IMR-90 (cell line): Measurements from ENCODE around the gene SLC2A2. TPM values are rescaled to one million over a fixed set of nuclear protein-coding genes. Genes with fewer than 3 reads are reported as not detected.
A peak's percentile ranks its signal among the peaks of the same experiment; 100 is the strongest.

Source experiments
- ATAC-seq: fragments of 200-7000 bp; cut with Tn5 transposase; 2 replicates; pipeline ENCODE4 v1.9.1; 2020; ENCODE audit warnings: low read depth, mild to moderate bottlenecking, moderate library complexity
- BruUV-seq: library from RNA; stranded (reverse); fragments of 400-500 nt; replicated peaks from 2 replicates; lab custom pipeline; 2021; lab: Mats Ljungman, UMichigan
- CTCF ChIA-PET: fragments of 300-600 bp; formaldehyde crosslinking; extraction: SDS; loops from one replicate; lab custom pipeline; 2021; ENCODE audit warnings: antibody characterized with exemption; lab: Yijun Ruan, JAX
- POLR2A ChIA-PET: fragments of 300-600 bp; sonication (Branson Sonifier 250); formaldehyde crosslinking; loops from one replicate; lab custom pipeline; 2022; ENCODE audit warnings: antibody characterized with exemption; ENCODE audit not compliant: unreplicated experiment; lab: Charles Lee
- DNase-seq: peaks from one replicate; pipeline ENCODE4 v3.0.0; 2013
- H2AFZ ChIP-seq: replicated peaks from 2 replicates; pipeline ENCODE3; 2013; ENCODE audit warnings: low read length, mild to moderate bottlenecking; ENCODE audit not compliant: poor library complexity
- H2AK5ac ChIP-seq: 2 replicates; pipeline ENCODE4 v1.6.1; 2013; ENCODE audit warnings: low read depth, low read length, inconsistent platforms
- H2AK9ac ChIP-seq: replicated peaks from 2 replicates; pipeline ENCODE3; 2013; ENCODE audit warnings: mild to moderate bottlenecking, low read depth, low read length, moderate library complexity; ENCODE audit not compliant: poor library complexity
- H2BK120ac ChIP-seq: 2 replicates; pipeline ENCODE4 v1.6.1; 2013; ENCODE audit warnings: low read depth, low read length, inconsistent platforms
- H2BK15ac ChIP-seq: 3 replicates; pipeline ENCODE4 v1.6.1; 2013; ENCODE audit warnings: low read depth, low read length, inconsistent platforms
- H2BK20ac ChIP-seq: 2 replicates; pipeline ENCODE4 v1.6.1; 2013; ENCODE audit warnings: low read depth, mild to moderate bottlenecking, inconsistent platforms, low read length, moderate library complexity
- H2BK5ac ChIP-seq: 2 replicates; pipeline ENCODE4 v1.6.1; 2013; ENCODE audit warnings: mild to moderate bottlenecking, low read depth, low read length, inconsistent platforms; ENCODE audit not compliant: poor library complexity, severe bottlenecking
- H3K14ac ChIP-seq: replicated peaks from 2 replicates; pipeline ENCODE4 v1.6.1; 2013; ENCODE audit warnings: low read depth, low read length, inconsistent platforms
- H3K18ac ChIP-seq: 2 replicates; pipeline ENCODE4 v1.6.1; 2013; ENCODE audit warnings: low read depth, low read length, control low read depth
- H3K23ac ChIP-seq: 2 replicates; pipeline ENCODE4 v1.6.1; 2013; ENCODE audit warnings: low read depth, low read length, inconsistent platforms
- H3K27ac ChIP-seq: 2 replicates; pipeline ENCODE4 v1.5.1; 2013; ENCODE audit warnings: mild to moderate bottlenecking, control low read depth, low read length; ENCODE audit not compliant: insufficient read depth
- H3K27me3 ChIP-seq: 2 replicates; pipeline ENCODE4 v1.6.1; 2013; ENCODE audit warnings: low read length; ENCODE audit not compliant: control insufficient read depth, insufficient read depth
- H3K36me3 ChIP-seq: 2 replicates; pipeline ENCODE4 v1.6.1; 2013; ENCODE audit warnings: low read length, mixed read lengths; ENCODE audit not compliant: control insufficient read depth, insufficient read depth
- H3K4ac ChIP-seq: 2 replicates; pipeline ENCODE4 v1.6.1; 2013; ENCODE audit warnings: low read depth, low read length, inconsistent platforms
- H3K4me1 ChIP-seq: 2 replicates; pipeline ENCODE4 v1.6.1; 2013; ENCODE audit warnings: low read length, mixed read lengths; ENCODE audit not compliant: control insufficient read depth, insufficient read depth
- H3K4me2 ChIP-seq: 2 replicates; pipeline ENCODE4 v1.6.1; 2013; ENCODE audit warnings: low read depth, mild to moderate bottlenecking, control low read depth, low read length, moderate library complexity
- H3K4me3 ChIP-seq: 2 replicates; pipeline ENCODE4 v1.5.1; 2013; ENCODE audit warnings: low read depth, mild to moderate bottlenecking, control low read depth, low read length, moderate library complexity; ENCODE audit not compliant: insufficient read depth
- H3K56ac ChIP-seq: 2 replicates; pipeline ENCODE4 v1.6.1; 2013; ENCODE audit warnings: low read length, inconsistent platforms; ENCODE audit not compliant: insufficient read depth; ENCODE audit errors: extremely low read depth
- H3K79me1 ChIP-seq, 2 experiments: 2 replicates each; pipeline ENCODE4 v1.6.1; 2013; ENCODE audit warnings: low read length in 2 of 2, inconsistent platforms in 1 of 2, low read depth in 1 of 2
- H3K9ac ChIP-seq: 2 replicates; pipeline ENCODE4 v1.6.1; 2013; ENCODE audit warnings: low read depth, low read length, control low read depth
- H3K9me1 ChIP-seq: 2 replicates; pipeline ENCODE4 v1.6.1; 2013; ENCODE audit warnings: low read length, inconsistent platforms; ENCODE audit not compliant: insufficient read depth
- H3K9me3 ChIP-seq: 2 replicates; pipeline ENCODE4 v1.6.1; 2013; ENCODE audit warnings: low read length; ENCODE audit not compliant: control insufficient read depth, insufficient read depth
- H4K20me1 ChIP-seq: 2 replicates; pipeline ENCODE4 v1.6.1; 2013; ENCODE audit warnings: low read length, inconsistent platforms; ENCODE audit not compliant: insufficient read depth
- H4K5ac ChIP-seq: 2 replicates; pipeline ENCODE4 v1.6.1; 2013; ENCODE audit warnings: mild to moderate bottlenecking, low read depth, low read length, control low read depth
- H4K8ac ChIP-seq, 2 experiments: 2 replicates each; pipeline ENCODE4 v1.6.1; 2013; ENCODE audit warnings: low read depth in 2 of 2, low read length in 2 of 2, control low read depth in 1 of 2, inconsistent platforms in 1 of 2
- H4K91ac ChIP-seq: 2 replicates; pipeline ENCODE4 v1.6.1; 2013; ENCODE audit warnings: low read depth, low read length, inconsistent platforms; ENCODE audit not compliant: insufficient read depth
- CTCF ChIP-seq: conservative IDR thresholded peaks from 2 replicates; pipeline ENCODE4 v1.5.1; 2012; ENCODE audit warnings: mild to moderate bottlenecking, low read depth, low read length, improper control_type of control experiment
- MAFK ChIP-seq: IDR thresholded peaks from 2 replicates; pipeline ENCODE4 v1.6.1; 2012; ENCODE audit warnings: low read depth, low read length, improper control_type of control experiment
- MXI1 ChIP-seq: IDR thresholded peaks from 2 replicates; pipeline ENCODE4 v1.6.1; 2012; ENCODE audit warnings: low read depth, mild to moderate bottlenecking, low read length, moderate library complexity, borderline replicate concordance
- NFE2L2 ChIP-seq: fragments of 150-350 bp; IDR thresholded peaks from 2 replicates; pipeline ENCODE4 v1.6.1; 2016; ENCODE audit warnings: low read depth, mild to moderate bottlenecking, low read length
- POLR2A ChIP-seq: IDR thresholded peaks from 2 replicates; pipeline ENCODE4 v1.6.1; 2012; ENCODE audit warnings: mild to moderate bottlenecking, low read depth, low read length
- RCOR1 ChIP-seq: IDR thresholded peaks from 2 replicates; pipeline ENCODE4 v1.6.1; 2012; ENCODE audit warnings: mild to moderate bottlenecking, low read length, improper control_type of control experiment; ENCODE audit not compliant: insufficient replicate concordance
- RFX5 ChIP-seq: IDR thresholded peaks from 2 replicates; pipeline ENCODE4 v1.8.0; 2012; ENCODE audit warnings: low read depth, mild to moderate bottlenecking, low read length, moderate library complexity
- dilution Hi-C: fragments of 300-500 bp; cut with HindIII; formaldehyde crosslinking; loops from one replicate; pipeline ENCODE4 v1.14.3; 2018; ENCODE audit warnings: low sequenced_read_pairs; ENCODE audit not compliant: unreplicated experiment
- in situ Hi-C: fragments of 300-500 bp; cut with MboI; formaldehyde crosslinking; loops from 3 replicates; pipeline ENCODE4 v1.14.3; 2019; ENCODE audit warnings: low sequenced_read_pairs, inconsistent platforms, mixed read lengths
- intact Hi-C: fragments of 100-400 bp; cut with micrococcal nuclease; formaldehyde crosslinking; loops from 2 replicates; pipeline ENCODE4 v1.10.0; 2022
- polyA plus RNA-seq, 3 experiments: library from polyadenylated mRNA; depleted of rRNA; stranded (reverse); fragments of >200 nt; gene quantifications; 2 replicates each; pipeline ENCODE4 v1.2.3, GENCODE V29; 2012; ENCODE audit warnings: low replicate concordance in 1 of 3
- total RNA-seq: library from RNA; depleted of rRNA; stranded (reverse); fragments of >200 nt; gene quantifications from 2 replicates; pipeline ENCODE4 v1.2.3, GENCODE V29; 2012

Gene SLC2A2
- total and polyA plus RNA-seq, 2 of the 4 experiments (the other 2 are of a cell fraction) = not detected

DNA sequence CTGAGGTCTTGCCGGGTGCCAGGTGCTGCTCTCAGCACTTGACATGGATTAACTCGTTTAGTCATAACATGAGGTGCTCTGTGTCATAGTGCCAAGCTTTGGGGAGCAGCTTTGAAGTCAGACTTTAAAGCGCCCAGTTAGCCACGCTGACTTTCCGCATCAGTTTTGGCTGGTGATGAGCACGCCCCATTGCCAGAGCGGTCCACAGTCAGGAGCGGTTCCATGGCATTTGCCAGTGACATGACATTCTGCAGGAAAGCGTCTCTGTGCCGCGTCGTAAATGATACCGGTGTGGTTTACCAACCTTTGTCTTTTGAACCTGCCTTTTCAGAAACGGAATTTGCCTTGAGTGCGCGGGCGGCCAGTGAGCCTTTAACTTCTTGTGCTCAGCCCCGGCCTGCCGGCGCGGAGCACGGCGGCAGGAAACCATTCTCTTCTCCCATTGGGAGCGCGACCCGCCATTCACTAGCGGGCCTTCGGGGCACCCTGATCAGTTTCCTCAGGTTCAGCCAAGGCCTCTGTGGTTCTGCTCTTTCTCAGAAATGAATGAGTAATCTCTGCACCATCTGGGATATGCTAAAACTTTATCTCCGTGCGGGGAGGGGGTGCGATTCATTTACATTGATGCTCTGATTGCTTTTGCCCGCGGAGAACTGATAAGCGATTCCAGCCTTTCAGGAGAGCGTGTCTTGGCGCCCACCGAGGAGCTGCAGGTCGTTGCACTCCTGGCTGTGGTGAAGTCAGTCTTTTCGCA, 1.7 kb upstream of the SLC2A2 start (continued):
- no peak for TF ChIP-seq MAFK

DNA sequence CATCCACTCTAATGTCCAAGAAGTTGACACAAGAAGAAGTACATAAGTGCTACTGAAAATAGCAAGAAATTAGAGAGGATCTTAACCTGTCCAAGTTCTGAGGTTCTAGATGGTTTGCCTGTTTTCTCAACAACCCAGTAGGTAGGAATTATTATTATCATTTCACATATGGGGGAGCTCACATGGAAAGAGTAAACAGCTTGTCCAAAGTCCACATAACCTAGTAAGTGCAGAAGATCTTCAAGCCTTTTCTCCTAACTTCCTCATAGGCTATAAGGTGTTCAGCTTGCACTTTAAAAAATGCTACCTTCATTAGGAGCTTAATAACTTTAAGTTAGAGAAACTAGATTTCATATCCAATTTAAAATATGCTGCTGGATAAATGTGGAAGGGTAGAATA, 3.0 kb downstream of the SLC2A2 start:
- BruUV-seq = no TSS peak
- no peak for TF ChIP-seq MAFK
- TF ChIP-seq MXI1 = no peak
- TF ChIP-seq RCOR1 = no peak
- TF ChIP-seq CTCF = no peak
- TF ChIP-seq POLR2A = no peak
- TF ChIP-seq NFE2L2 = no peak
- no peak for TF ChIP-seq RFX5
- no peak overlapping the region for H2AK5ac ChIP-seq
- H3K4me3 ChIP-seq = no peak overlapping the region
- no peak overlapping the region; the same call in 1 of the 2 replicates for H4K5ac ChIP-seq
- no peak overlapping the region for H2BK5ac ChIP-seq
- H2BK120ac ChIP-seq = no peak overlapping the region
- ChIA-PET CTCF (no interaction called here), POLR2A (no interaction called here)
- H2BK20ac ChIP-seq = no peak overlapping the region
- ATAC-seq = no peak
- H3K36me3 ChIP-seq = no peaks in the 10 kb centered on the region
- peaks cover 3% of the 10 kb centered on the region; the same call in 1 of the 2 replicates for H3K9me1 ChIP-seq
- in situ Hi-C loops (no loop called here), dilution Hi-C loops (no loop called here), intact Hi-C loops (no loop called here)
- H3K23ac ChIP-seq = no peak overlapping the region
- no peak overlapping the region for H3K14ac ChIP-seq
- peak overlapping the region; percentile 45; the same call in 1 of the 2 replicates for H3K18ac ChIP-seq
- H2AFZ ChIP-seq = no peak overlapping the region
- H3K4ac ChIP-seq = no peak overlapping the region
- peaks cover 2% of the 10 kb centered on the region; the same call in 1 of the 2 replicates for H3K9me3 ChIP-seq
- no peak overlapping the region for H4K91ac ChIP-seq
- no peak overlapping the region for H3K9ac ChIP-seq
- no peaks in the 10 kb centered on the region for H4K20me1 ChIP-seq
- no peak overlapping the region for H3K56ac ChIP-seq
- H3K4me1 ChIP-seq = peaks cover 4% of the 10 kb centered on the region
- no peak overlapping the region; a peak in 1 of 4 replicates for H4K8ac ChIP-seq
- no peaks in the 10 kb centered on the region for H3K27me3 ChIP-seq
- H3K27ac ChIP-seq = no peak overlapping the region
- H2BK15ac ChIP-seq = no peak overlapping the region
- H2AK9ac ChIP-seq = no peak overlapping the region
- DNase-seq = no peak
- no peak overlapping the region for H3K4me2 ChIP-seq
- no peaks in the 10 kb centered on the region for H3K79me1 ChIP-seq
